Testis (tissue), 3 donors: Measurements from ENCODE around the gene DDI2. TPM values are rescaled to one million over a fixed set of nuclear protein-coding genes. Genes with fewer than 3 reads are reported as not detected.
A peak's percentile ranks its signal among the peaks of the same experiment; 100 is the strongest.

Experiments used
- DNase-seq: peaks from one replicate; pipeline ENCODE4 v3.0.0-alpha.2; 2019
- H3K27ac ChIP-seq, 2 donors: fragments of 200-600 bp; sonication (generic); one replicate each; pipeline ENCODE4 v1.5.1; 2019
- H3K27me3 ChIP-seq: fragments of 200-600 bp; sonication (generic); one replicate; pipeline ENCODE4 v1.5.1; 2019
- H3K36me3 ChIP-seq: fragments of 200-600 bp; sonication (generic); one replicate; pipeline ENCODE4 v1.5.1; 2017; ENCODE audit warnings: low read depth; ENCODE audit errors: missing control alignments
- H3K4me1 ChIP-seq: fragments of 200-600 bp; sonication (generic); one replicate; pipeline ENCODE4 v1.5.1; 2019
- H3K4me3 ChIP-seq, 2 donors: fragments of 200-600 bp; sonication (generic); one replicate each; pipeline ENCODE4 v1.5.1; 2017 to 2019
- H3K9me3 ChIP-seq: fragments of 200-600 bp; sonication (generic); one replicate; pipeline ENCODE4 v1.5.1; 2017
- CTCF ChIP-seq, 3 experiments: fragments of 450-650 bp in 2 of 3; fragments of 200-600 bp in 1 of 3; sonication (generic) in 1 of 3; IDR thresholded peaks; one replicate each; pipeline ENCODE4 v1.5.1; 2016 to 2019; ENCODE audit warnings: antibody characterized with exemption in 3 of 3, mild to moderate bottlenecking in 2 of 3, moderate library complexity in 1 of 3
- POLR2A ChIP-seq: fragments of 450-650 bp; IDR thresholded peaks from one replicate; pipeline ENCODE4 v1.6.1; 2017; ENCODE audit warnings: antibody characterized with exemption, mild to moderate bottlenecking, moderate library complexity
- WGBS, 2 donors: methylation state at CpG; one replicate each; pipeline ENCODE4 v1.1.5; 2018; 5-methylcytosine and 5-hydroxymethylcytosine counted together
- intact Hi-C: fragments of 100-400 bp; cut with DNase I; formaldehyde crosslinking; loops from one replicate; pipeline ENCODE4 v1.15.1; 2023; ENCODE audit warnings: low total_unique reads
- polyA plus RNA-seq: library from polyadenylated mRNA; stranded (reverse); fragments of 350-450 nt; fragmentation: Illumina TruSeq; extraction: RNeasy Lipid Tissue Mini Kit (QIAGEN cat#74804); gene quantifications from one replicate; pipeline ENCODE4 v1.2.3, GENCODE V29; 2014; ENCODE audit warnings: low read depth, low replicate concordance; ENCODE audit not compliant: insufficient read depth
- total RNA-seq, 2 donors: library from RNA; depleted of rRNA; stranded (reverse); fragments of >200 nt; gene quantifications; one replicate each; pipeline ENCODE4 v1.2.3, GENCODE V29; 2016

Gene DDI2
- total and polyA plus RNA-seq, 3 donors from 2014 or later = 9.6 to 54.2 (median 45.2) TPM

- Histone ChIP-seq H3K27me3 (no peaks in the 10 kb centered on the region), H3K36me3 (no peaks in the 10 kb centered on the region), H3K27ac (peak overlapping the region; percentile 81 to 89), H3K4me1 (peaks cover 36% of the 10 kb centered on the region), H3K4me3 (no peak overlapping the region), H3K9me3 (no peaks in the 10 kb centered on the region)
- DNase-seq = peak; percentile 87
- intact Hi-C loops = no loop called here
- TF ChIP-seq CTCF (IDR thresholded peaks at IDR 0.05) (no peak), POLR2A (no peak)
- 37 to 54% methylated on average over 9 of the region's 9 CpGs for WGBS, 2 donors
Measured at GRCh38 chr1:15703562-15703961, 86.3 kb downstream of the DDI2 start.

GRCh38 chr1:15704526-15705183 is 87.4 kb downstream of the DDI2 start:
- Histone ChIP-seq H3K4me3 (no peak overlapping the region), H3K27me3 (no peaks in the 10 kb centered on the region), H3K36me3 (no peaks in the 10 kb centered on the region), H3K9me3 (no peaks in the 10 kb centered on the region), H3K27ac (peak overlapping the region; percentile 81 to 89), H3K4me1 (peaks cover 36% of the 10 kb centered on the region)
- intact Hi-C loops = no loop called here
- WGBS, 2 donors = 64 to 87% methylated on average over 17 of the region's 17 CpGs
- TF ChIP-seq POLR2A (no peak), CTCF (IDR thresholded peaks at IDR 0.05) (no peak)
- DNase-seq = no peak

- peaks cover 34% of the 10 kb centered on the region for H3K4me1 ChIP-seq
- 88 to 91% methylated on average over 11 of the region's 11 CpGs for WGBS, 2 donors
- no peak for DNase-seq
- H3K27me3 ChIP-seq = no peaks in the 10 kb centered on the region
- H3K27ac ChIP-seq = peak overlapping the region in 1 of 2 donors; percentile 81
- no peaks in the 10 kb centered on the region for H3K9me3 ChIP-seq
- no peaks in the 10 kb centered on the region for H3K36me3 ChIP-seq
- intact Hi-C loops = no loop called here
- H3K4me3 ChIP-seq = no peak overlapping the region
- TF ChIP-seq POLR2A (no peak), CTCF (IDR thresholded peaks at IDR 0.05) (no peak)
Measured at GRCh38 chr1:15705184-15705566, 87.9 kb downstream of the DDI2 start.

- no peak for DNase-seq
- H3K27ac ChIP-seq = no peak overlapping the region
- intact Hi-C loops = no loop called here
Measured at GRCh38 chr1:15706751-15707150, 89.5 kb downstream of the DDI2 start.

More at GRCh38 chr1:15706751-15707150, 89.5 kb downstream of the DDI2 start:
- 66 to 77% methylated on average over 7 of the region's 7 CpGs for WGBS, 2 donors
- no peak for TF ChIP-seq POLR2A
- TF ChIP-seq CTCF (IDR thresholded peaks at IDR 0.05) = no peak
- H3K36me3 ChIP-seq = no peaks in the 10 kb centered on the region
- H3K9me3 ChIP-seq = no peaks in the 10 kb centered on the region
- no peaks in the 10 kb centered on the region for H3K27me3 ChIP-seq
- no peak overlapping the region for H3K4me3 ChIP-seq
- peaks cover 28% of the 10 kb centered on the region for H3K4me1 ChIP-seq
